ENCODE data around the gene NT5E. TPM values are rescaled to one million over a fixed set of nuclear protein-coding genes. Genes with fewer than 3 reads are reported as not detected.

The NT5E gene
- total RNA-seq, 2 donors from 2014 or later: 18.6 to 28.0 TPM

DNA sequence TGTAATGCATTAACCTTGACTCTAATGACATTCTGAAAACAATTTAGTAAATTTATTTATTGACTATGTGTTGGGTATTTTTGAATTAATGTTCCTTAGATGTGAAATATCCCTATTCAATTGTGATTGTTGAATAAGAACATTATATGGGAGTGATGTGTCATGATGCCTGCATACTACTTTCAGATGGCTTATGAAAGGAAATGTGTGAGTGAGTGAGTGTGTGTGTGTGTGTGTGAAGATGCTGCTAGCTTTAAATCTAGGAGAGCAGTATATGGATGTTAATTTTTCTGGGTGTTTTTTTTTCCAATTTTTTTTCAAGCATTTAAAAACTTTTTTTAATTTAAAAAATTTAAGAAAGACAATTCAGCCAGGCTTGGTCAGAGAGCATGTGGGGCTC lies 32.5 kb upstream of the NT5E start:
- H3K36me3 ChIP-seq: no peaks in the 10 kb centered on the region
- H3K4me3 ChIP-seq: no peak overlapping the region
- intact Hi-C loops (cut with DNase I): no loop called here
- no peaks in the 10 kb centered on the region for H3K27me3 ChIP-seq
- H3K9me3 ChIP-seq: no peaks in the 10 kb centered on the region
- no peaks in the 10 kb centered on the region for H3K4me1 ChIP-seq
- no peak overlapping the region for H3K27ac ChIP-seq
- no peak for DNase-seq
- TF ChIP-seq, protein P1, sequence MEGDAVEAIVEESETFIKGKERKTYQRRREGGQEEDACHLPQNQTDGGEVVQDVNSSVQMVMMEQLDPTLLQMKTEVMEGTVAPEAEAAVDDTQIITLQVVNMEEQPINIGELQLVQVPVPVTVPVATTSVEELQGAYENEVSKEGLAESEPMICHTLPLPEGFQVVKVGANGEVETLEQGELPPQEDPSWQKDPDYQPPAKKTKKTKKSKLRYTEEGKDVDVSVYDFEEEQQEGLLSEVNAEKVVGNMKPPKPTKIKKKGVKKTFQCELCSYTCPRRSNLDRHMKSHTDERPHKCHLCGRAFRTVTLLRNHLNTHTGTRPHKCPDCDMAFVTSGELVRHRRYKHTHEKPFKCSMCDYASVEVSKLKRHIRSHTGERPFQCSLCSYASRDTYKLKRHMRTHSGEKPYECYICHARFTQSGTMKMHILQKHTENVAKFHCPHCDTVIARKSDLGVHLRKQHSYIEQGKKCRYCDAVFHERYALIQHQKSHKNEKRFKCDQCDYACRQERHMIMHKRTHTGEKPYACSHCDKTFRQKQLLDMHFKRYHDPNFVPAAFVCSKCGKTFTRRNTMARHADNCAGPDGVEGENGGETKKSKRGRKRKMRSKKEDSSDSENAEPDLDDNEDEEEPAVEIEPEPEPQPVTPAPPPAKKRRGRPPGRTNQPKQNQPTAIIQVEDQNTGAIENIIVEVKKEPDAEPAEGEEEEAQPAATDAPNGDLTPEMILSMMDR (IDR thresholded peaks at IDR 0.05): no peak
- no peak overlapping the region for H3K9ac ChIP-seq (ENCODE audit: low read depth in 2 of 2, low read length in 2 of 2)

GRCh38 chr6:85418059-85418458 lies 31.8 kb upstream of the NT5E start:
- no peak overlapping the region for H3K27ac ChIP-seq
- no peak overlapping the region for H3K9ac ChIP-seq (ENCODE audit: low read depth in 2 of 2, low read length in 2 of 2)
- DNase-seq: no peak
- no peaks in the 10 kb centered on the region for H3K9me3 ChIP-seq
- TF ChIP-seq, protein P1 (IDR thresholded peaks at IDR 0.05): no peak
- intact Hi-C loops (cut with DNase I): no loop called here
- H3K4me1 ChIP-seq: no peaks in the 10 kb centered on the region
- H3K36me3 ChIP-seq: no peaks in the 10 kb centered on the region
- no peaks in the 10 kb centered on the region for H3K27me3 ChIP-seq
- no peak overlapping the region for H3K4me3 ChIP-seq

DNA sequence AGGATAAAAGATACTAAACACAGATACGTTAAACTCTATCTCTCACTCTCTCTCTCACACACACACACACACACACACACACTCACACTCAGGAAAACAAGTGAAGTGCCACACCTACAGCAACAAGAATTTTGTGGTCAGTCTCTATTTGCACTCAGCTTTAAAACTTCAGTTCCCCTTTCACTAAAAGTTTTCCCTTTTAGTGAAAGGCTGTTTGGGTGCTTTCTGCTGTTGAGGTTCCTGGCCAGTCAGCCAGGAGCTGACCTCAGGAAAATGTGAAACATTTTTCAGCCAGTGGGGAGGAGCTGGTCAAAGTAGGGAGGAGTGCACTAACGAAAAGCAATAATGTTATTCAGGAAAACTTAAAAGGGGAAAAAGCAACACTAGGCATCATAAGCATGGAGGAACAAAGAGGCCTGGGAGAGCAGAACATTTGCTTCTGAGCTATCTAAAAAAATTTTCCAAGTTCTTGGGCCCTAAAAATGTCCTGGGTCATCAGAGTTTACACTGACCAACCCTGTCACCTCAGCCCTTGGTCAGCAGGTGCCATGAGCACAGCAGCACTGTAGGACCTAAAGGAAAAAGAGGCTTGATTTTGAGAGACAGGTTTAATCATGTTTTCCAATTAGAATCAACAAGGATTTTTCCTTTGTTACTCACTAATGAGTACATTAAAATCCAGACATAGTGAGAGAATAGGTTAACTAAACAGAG lies 30.7 kb upstream of the NT5E start:
- Histone ChIP-seq H3K27ac (no peak overlapping the region), H3K36me3 (no peaks in the 10 kb centered on the region), H3K9ac (ENCODE audit: low read depth in 2 of 2, low read length in 2 of 2) (no peak overlapping the region), H3K27me3 (no peaks in the 10 kb centered on the region), H3K4me1 (no peaks in the 10 kb centered on the region), H3K9me3 (no peaks in the 10 kb centered on the region), H3K4me3 (no peak overlapping the region)
- TF ChIP-seq, protein P1 (IDR thresholded peaks at IDR 0.05): no peak
- intact Hi-C loops (cut with DNase I): no loop called here
- no peak for DNase-seq

DNA sequence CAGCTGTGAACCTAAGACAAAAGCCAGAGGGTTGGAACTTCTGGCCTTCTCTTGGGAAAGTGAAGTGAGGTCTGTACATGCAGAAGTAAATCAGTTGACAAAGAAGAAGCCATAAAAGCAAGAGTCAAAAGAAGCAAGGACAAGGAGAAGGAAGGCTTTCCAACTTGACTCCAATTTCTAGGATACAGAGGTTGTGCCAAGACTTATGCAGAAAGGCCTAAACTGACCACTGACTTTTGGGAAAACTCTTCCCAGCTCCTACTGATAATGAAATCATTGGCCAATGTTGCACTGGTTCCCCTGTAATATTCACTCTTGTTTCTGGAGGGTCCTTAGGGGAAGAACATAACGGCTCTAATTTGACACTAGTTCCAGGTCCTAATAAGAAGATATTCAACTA lies 29.3 kb upstream of the NT5E start:
- no peaks in the 10 kb centered on the region for H3K36me3 ChIP-seq

DNA sequence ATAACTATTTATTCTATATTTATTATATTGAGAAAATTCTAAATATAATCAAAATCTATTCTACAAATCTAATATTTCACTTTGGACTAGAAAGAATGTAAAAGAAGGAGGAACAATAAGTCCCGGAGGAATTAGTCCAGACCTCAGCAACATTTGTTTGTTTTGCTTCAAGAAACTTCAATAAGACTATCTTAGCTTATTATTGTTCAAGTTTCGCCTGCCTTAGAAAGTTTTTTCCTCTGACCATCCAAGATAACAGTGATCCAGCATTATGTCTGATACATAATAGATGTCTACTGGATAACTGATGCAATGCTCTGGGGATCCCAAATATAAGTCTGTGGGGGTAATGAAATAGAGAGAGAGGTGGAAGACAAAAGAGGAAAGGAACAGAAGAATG lies 28.7 kb upstream of the NT5E start:
- H3K4me3 ChIP-seq: no peak overlapping the region
- intact Hi-C loops (cut with DNase I): no loop called here
- H3K4me1 ChIP-seq: no peaks in the 10 kb centered on the region
- no peak for DNase-seq
- TF ChIP-seq, protein P1 (IDR thresholded peaks at IDR 0.05): no peak
- no peaks in the 10 kb centered on the region for H3K9me3 ChIP-seq
- H3K27me3 ChIP-seq: no peaks in the 10 kb centered on the region
- H3K9ac ChIP-seq (ENCODE audit: low read depth in 2 of 2, low read length in 2 of 2): no peak overlapping the region
- no peak overlapping the region for H3K27ac ChIP-seq
- no peaks in the 10 kb centered on the region for H3K36me3 ChIP-seq

More for the DNA sequence above, 29.3 kb upstream of the NT5E start:
- H3K9me3 ChIP-seq: no peaks in the 10 kb centered on the region
- TF ChIP-seq, protein P1 (IDR thresholded peaks at IDR 0.05): no peak
- no peak overlapping the region for H3K9ac ChIP-seq (ENCODE audit: low read depth in 2 of 2, low read length in 2 of 2)
- intact Hi-C loops (cut with DNase I): no loop called here
- no peaks in the 10 kb centered on the region for H3K27me3 ChIP-seq
- DNase-seq: no peak
- H3K4me3 ChIP-seq: no peak overlapping the region
- H3K27ac ChIP-seq: no peak overlapping the region
- H3K4me1 ChIP-seq: no peaks in the 10 kb centered on the region
